GM12891 (cell line): ENCODE data around the gene AHRR.
"Not testable (repeated sequence)": the region's sequence is repeated elsewhere in the genome, so short reads cannot be mapped to it uniquely, and the experiment has no call there.

Experiments
- DNase-seq: peaks from one replicate; pipeline ENCODE4 v3.0.0; 2011; ENCODE audit warnings: low spot score; ENCODE audit not compliant: insufficient read length
- FAIRE-seq: peaks from 2 replicates; lab custom pipeline; 2011; peaks lifted over from hg19 to GRCh38; lab: Jason Lieb, UNC
- PAX5 ChIP-seq: IDR thresholded peaks from 2 replicates; pipeline ENCODE4 v1.6.1; 2011; ENCODE audit warnings: low read length, moderate library complexity, mild to moderate bottlenecking; ENCODE audit not compliant: insufficient read depth, severe bottlenecking
- POLR2A ChIP-seq: IDR thresholded peaks from 2 replicates; pipeline ENCODE4 v1.6.1; 2011; ENCODE audit warnings: low read depth, low read length, control low read depth
- POLR2AphosphoS5 ChIP-seq: IDR thresholded peaks from 2 replicates; pipeline ENCODE4 v1.6.1; 2011; ENCODE audit warnings: low read depth, low read length, control low read depth
- POU2F2 ChIP-seq: IDR thresholded peaks from 2 replicates; pipeline ENCODE4 v1.6.1; 2011; ENCODE audit warnings: low read depth, mild to moderate bottlenecking, control low read depth, low read length, moderate library complexity
- SPI1 ChIP-seq: IDR thresholded peaks from 2 replicates; pipeline ENCODE4 v1.6.1; 2011; ENCODE audit warnings: low read depth, low read length, control low read depth
- TAF1 ChIP-seq: IDR thresholded peaks from 2 replicates; pipeline ENCODE4 v1.6.1; 2011; ENCODE audit warnings: low read depth, low read length, control low read depth

The AHRR gene

DNA sequence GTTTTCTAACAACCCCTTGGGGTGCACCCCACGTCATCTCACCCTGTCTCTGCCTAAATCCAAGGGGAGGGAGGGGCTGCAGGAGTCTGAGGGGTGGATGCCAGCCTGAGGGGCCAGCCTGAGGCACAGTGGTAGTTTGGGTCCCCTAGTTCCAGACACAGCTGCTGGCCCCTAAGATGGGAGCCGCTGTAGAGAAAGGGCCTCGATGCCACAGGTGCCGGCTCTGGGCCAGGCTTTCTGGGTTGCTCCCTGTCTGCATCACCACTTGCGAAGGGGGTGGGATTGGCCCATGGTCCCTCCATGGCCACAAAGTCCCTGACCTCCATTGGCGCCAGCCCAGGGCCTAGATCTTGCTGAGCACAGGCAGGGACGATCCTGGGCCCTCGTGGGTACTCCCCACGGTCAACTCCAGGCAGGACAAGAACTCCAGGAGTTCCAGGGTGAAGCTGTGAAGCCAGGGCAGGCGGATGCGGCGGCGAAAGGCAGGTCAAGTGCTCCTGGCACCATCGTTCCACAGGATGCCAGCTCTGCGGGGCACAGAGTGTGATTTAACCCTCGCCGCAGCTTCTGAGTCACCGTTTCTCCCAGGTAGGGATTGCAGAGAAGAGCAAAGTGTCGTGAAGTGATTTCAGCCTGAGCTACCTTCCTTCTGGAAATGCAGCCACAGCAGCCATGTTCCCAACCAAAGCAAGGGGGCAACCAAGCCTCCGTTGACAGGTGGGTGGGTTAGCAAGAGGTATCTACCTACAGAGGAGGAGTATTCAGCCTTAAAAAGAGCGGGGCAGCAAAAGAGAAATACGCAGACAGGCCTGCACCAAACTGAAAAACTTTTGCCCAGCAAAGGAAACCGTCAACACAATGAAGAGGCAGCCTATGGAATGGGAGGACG is 79.9 kb downstream of the AHRR start:
- no peak; the same call in 1 of the 2 replicates for TF ChIP-seq POLR2A
- TF ChIP-seq TAF1: no peak
- TF ChIP-seq POLR2AphosphoS5: no peak
- TF ChIP-seq SPI1: no peak
- TF ChIP-seq PAX5: no peak
- TF ChIP-seq POU2F2: no peak
- FAIRE-seq (peak; percentile 75), DNase-seq (no peak)

DNA sequence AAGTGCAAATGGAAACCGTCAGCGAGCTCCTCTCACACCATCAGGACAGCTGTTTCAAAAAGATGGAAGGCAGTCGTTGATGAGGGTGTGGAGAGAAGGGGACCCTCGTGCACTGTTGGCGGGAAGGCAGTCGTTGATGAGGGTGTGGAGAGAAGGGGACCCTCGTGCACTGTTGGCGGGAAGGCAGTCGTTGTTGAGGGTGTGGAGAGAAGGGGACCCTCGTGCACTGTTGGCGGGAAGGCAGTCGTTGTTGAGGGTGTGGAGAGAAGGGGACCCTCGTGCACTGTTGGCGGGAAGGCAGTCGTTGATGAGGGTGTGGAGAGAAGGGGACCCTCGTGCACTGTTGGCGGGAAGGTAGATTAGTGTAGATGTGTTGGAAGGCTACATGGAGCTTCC is 80.7 kb downstream of the AHRR start:
- not testable (repeated sequence) for DNase-seq
- FAIRE-seq: peak; percentile 59

DNA sequence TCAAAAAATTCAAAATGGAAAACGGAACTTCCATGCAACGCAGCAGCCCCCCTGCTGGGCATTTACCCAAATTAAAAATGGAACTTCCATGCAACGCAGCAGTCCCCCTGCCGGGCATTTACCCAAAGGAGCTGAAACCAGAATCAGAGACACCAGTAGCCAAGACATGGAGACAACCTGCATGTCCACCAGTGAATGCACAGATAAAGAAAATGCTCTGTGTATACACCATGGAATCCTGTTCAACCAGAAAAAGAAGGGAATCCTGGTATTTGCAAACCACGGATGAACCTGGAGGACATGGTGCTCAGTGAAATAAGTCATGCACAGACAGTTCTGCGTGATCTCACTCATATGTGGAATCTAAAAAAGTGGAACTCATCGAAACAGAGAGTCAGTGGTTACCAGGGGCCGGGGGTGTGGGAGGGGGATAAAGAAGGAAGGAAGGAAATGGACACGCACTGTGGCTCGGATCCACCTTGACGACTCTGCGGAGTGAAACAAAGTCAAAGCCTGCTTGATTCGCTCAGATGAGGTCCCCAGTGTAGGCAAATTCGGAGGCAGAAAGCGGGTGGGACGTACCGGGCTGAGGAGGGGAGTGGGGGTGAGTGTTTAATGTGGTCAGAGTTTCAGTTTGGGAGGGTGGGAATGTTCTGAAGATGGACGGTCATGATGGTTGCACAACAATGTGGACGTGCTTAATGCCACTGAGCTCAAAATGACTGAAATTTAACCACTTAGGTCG is 81.3 kb downstream of the AHRR start:
- FAIRE-seq: peak; percentile 98
- TF ChIP-seq POU2F2 (peak; percentile 85; the same call in 1 of the 2 replicates), PAX5 (peak; percentile 97), POLR2A (no peak; the same call in 1 of the 2 replicates), POLR2AphosphoS5 (0 out of 2 replicates have a peak, but pooled peaks have one; percentile 17), SPI1 (peak; percentile 71), TAF1 (no peak)
- DNase-seq: peak; percentile 56

- FAIRE-seq: peak; percentile 54
- DNase-seq: no peak
- TF ChIP-seq POU2F2 (no peak), POLR2AphosphoS5 (no peak), PAX5 (no peak), POLR2A (no peak), SPI1 (no peak), TAF1 (no peak)
Observed at GRCh38 chr5:403995-404394, 82.5 kb downstream of the AHRR start.

DNA sequence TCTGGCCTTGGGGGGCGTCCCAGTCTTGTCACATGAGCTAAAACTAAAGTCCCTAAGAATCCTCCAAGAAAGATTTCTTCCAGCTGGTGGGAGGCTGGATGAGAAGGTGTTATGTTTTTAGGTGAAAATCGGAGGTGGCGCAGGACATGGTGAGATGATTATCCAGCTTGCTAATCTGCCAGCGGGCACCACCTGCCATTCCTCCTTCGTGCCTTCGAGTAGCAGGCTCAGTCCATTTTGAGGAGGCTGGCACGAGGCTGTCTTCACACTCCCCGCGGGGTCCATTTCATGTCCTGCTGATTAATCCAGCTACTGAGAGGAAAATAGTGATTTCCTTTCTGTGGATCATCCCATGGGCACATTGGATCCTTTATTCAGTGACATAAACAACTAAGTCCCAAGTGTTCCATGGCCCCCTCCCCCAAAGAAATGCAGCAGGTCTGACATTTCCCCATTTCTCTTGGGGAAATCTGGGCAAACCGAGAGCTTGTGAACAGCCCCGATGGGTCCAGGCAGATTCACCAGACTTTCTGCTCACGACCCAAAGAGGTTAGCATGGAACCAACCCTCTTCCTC is 83.2 kb downstream of the AHRR start:
- no peak for FAIRE-seq
- TF ChIP-seq POU2F2: no peak
- no peak for TF ChIP-seq POLR2A
- no peak for TF ChIP-seq POLR2AphosphoS5
- TF ChIP-seq TAF1: no peak
- no peak for TF ChIP-seq SPI1
- no peak for TF ChIP-seq PAX5
- DNase-seq: no peak

GRCh38 chr5:405421-405820 is 83.9 kb downstream of the AHRR start:
- FAIRE-seq: no peak
- no peak for DNase-seq
- TF ChIP-seq PAX5: no peak
- TF ChIP-seq POLR2A: no peak
- no peak for TF ChIP-seq TAF1
- no peak for TF ChIP-seq SPI1

- no peak for FAIRE-seq
- no peak for DNase-seq
- TF ChIP-seq POLR2A: no peak
- no peak for TF ChIP-seq POU2F2
- TF ChIP-seq POLR2AphosphoS5: no peak
- no peak for TF ChIP-seq SPI1
- TF ChIP-seq TAF1: no peak
- TF ChIP-seq PAX5: no peak
Observed at GRCh38 chr5:406041-406440, 84.5 kb downstream of the AHRR start.

DNA sequence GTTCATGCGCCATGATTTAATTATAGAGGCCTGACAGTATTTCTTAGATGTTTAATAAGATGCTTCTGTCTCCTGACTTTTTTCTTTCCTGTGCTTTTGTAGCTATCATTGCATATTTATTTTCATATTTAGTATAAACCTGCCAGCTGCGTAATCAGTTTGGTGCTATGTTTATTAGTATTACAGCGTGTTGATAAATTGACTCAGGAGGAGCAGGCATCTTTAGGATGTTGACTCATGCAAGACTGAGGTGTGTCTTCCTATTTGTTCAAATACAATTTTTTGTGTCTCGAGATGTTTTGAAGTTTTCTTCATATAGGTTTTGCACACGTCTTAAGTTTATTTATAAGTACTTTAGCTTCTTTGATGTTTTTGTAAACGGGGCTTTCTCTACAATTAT is 85.5 kb downstream of the AHRR start:
- FAIRE-seq: no peak
- no peak for DNase-seq
- TF ChIP-seq POLR2AphosphoS5 (no peak), SPI1 (no peak), TAF1 (no peak), POLR2A (no peak), PAX5 (no peak), POU2F2 (no peak)

GRCh38 chr5:407801-408268 is 86.3 kb downstream of the AHRR start:
- DNase-seq (no peak), FAIRE-seq (no peak)
- TF ChIP-seq TAF1 (no peak), PAX5 (no peak), POU2F2 (no peak), SPI1 (no peak), POLR2AphosphoS5 (no peak), POLR2A (no peak)
